SK-N-MC (cell line): ENCODE data around the gene COL5A3.

Experiments used
- EZH2 ChIP-seq: fragments of 200-600 bp; sonication (generic); IDR thresholded peaks from one replicate; pipeline ENCODE4 v1.6.1; 2017; ENCODE audit warnings: antibody characterized with exemption
- FOXP2 ChIP-seq: optimal IDR thresholded peaks from 2 replicates; pipeline ENCODE3; 2011; ENCODE audit warnings: mild to moderate bottlenecking, moderate library complexity; ENCODE audit not compliant: insufficient read depth; ENCODE audit errors: extremely low read length, control extremely low read depth
- POLR2AphosphoS5 ChIP-seq: IDR thresholded peaks from 2 replicates; pipeline ENCODE4 v1.6.1; 2012; ENCODE audit warnings: mild to moderate bottlenecking, low read depth, low read length, borderline replicate concordance

- TF ChIP-seq EZH2 (no peak), POLR2AphosphoS5 (no peak), FOXP2 (no peak)
These were observed 23.3 kb upstream of the COL5A3 start for GRCh38 chr19:10033614-10034013.
